Activated CD8-positive, alpha-beta T cell treated with anti-CD3 and anti-CD28 coated beads, Interleukin-2, amount 10 ng/mL, durations not matched to agents 7 days and 5 days (primary cell): ENCODE data around the gene RAD51B. TPM values are rescaled to one million over a fixed set of nuclear protein-coding genes. Genes with fewer than 3 reads are reported as not detected.

Experiments
- ATAC-seq: fragments of 150-1000 bp; cut with Tn5 transposase; one replicate; pipeline ENCODE4 v1.10.0; 2021; ENCODE audit warnings: moderate library complexity
- CTCF ChIA-PET: fragments of 350-600 bp; sonication (Branson Sonifier 250); formaldehyde crosslinking; loops from one replicate; lab custom pipeline; 2021; ENCODE audit warnings: antibody characterized with exemption; lab: Charles Lee
- POLR2A ChIA-PET: fragments of 350-600 bp; sonication (Branson Sonifier 250); formaldehyde crosslinking; loops from one replicate; lab custom pipeline; 2021; ENCODE audit warnings: antibody characterized with exemption; lab: Charles Lee
- DNase-seq: peaks from one replicate; pipeline ENCODE4 v3.0.0-alpha.2; 2020
- H3K27ac Mint-ChIP-seq: one replicate; pipeline ENCODE4 v1.8.0; 2021; ENCODE audit warnings: mild to moderate bottlenecking, mixed read lengths
- H3K27me3 Mint-ChIP-seq: one replicate; pipeline ENCODE4 v1.8.0; 2021; ENCODE audit warnings: low read depth, mixed read lengths
- H3K36me3 Mint-ChIP-seq: one replicate; pipeline ENCODE4 v1.8.0; 2021; ENCODE audit warnings: low read depth, mixed read lengths
- H3K4me1 Mint-ChIP-seq: one replicate; pipeline ENCODE4 v1.8.0; 2021; ENCODE audit warnings: low read depth, mixed read lengths
- H3K4me3 Mint-ChIP-seq: one replicate; pipeline ENCODE4 v1.8.0; 2021; ENCODE audit warnings: mild to moderate bottlenecking, mixed read lengths
- H3K9me3 Mint-ChIP-seq: one replicate; pipeline ENCODE4 v1.8.0; 2022; ENCODE audit warnings: mixed read lengths; ENCODE audit not compliant: insufficient read depth
- total RNA-seq, 2 experiments: library from RNA; stranded (reverse); gene quantifications; one replicate each; pipeline ENCODE4 v1.2.3, GENCODE V29; 2021

RAD51B gene
- total RNA-seq, 2 experiments from 2014 or later: 34.1 to 38.8 TPM

GRCh38 chr14:68523326-68523610, 703.7 kb downstream of the RAD51B start:
- ChIA-PET POLR2A (no interaction called here), CTCF (no interaction called here)
- H3K36me3 Mint-ChIP-seq: no peaks in the 10 kb centered on the region
- DNase-seq (no peak), ATAC-seq (no peak)
- peaks cover 6% of the 10 kb centered on the region for H3K9me3 Mint-ChIP-seq
- H3K4me3 Mint-ChIP-seq: no peak overlapping the region
- no peaks in the 10 kb centered on the region for H3K27me3 Mint-ChIP-seq
- H3K4me1 Mint-ChIP-seq: no peaks in the 10 kb centered on the region
- H3K27ac Mint-ChIP-seq: no peak overlapping the region

- DNase-seq (no peak), ATAC-seq (no peak)
- Mint-ChIP-seq H3K27ac (no peak overlapping the region), H3K4me3 (no peak overlapping the region), H3K9me3 (peaks cover 9% of the 10 kb centered on the region), H3K36me3 (no peaks in the 10 kb centered on the region), H3K4me1 (no peaks in the 10 kb centered on the region), H3K27me3 (no peaks in the 10 kb centered on the region)
- ChIA-PET POLR2A (no interaction called here), CTCF (no interaction called here)
These were observed 704.6 kb downstream of the RAD51B start for GRCh38 chr14:68523989-68524725.

- Mint-ChIP-seq H3K9me3 (peaks cover 16% of the 10 kb centered on the region), H3K4me3 (no peak overlapping the region), H3K27ac (no peak overlapping the region), H3K36me3 (no peaks in the 10 kb centered on the region), H3K27me3 (no peaks in the 10 kb centered on the region), H3K4me1 (no peaks in the 10 kb centered on the region)
- ATAC-seq (no peak), DNase-seq (no peak)
- POLR2A ChIA-PET: no interaction called here
- CTCF ChIA-PET: no interaction called here
These were observed 705.9 kb downstream of the RAD51B start for GRCh38 chr14:68525516-68525915.

GRCh38 chr14:68526512-68527091, 707.0 kb downstream of the RAD51B start:
- ATAC-seq (no peak), DNase-seq (no peak)
- H3K9me3 Mint-ChIP-seq: peaks cover 21% of the 10 kb centered on the region
- no peak overlapping the region for H3K4me3 Mint-ChIP-seq
- H3K27me3 Mint-ChIP-seq: no peaks in the 10 kb centered on the region
- no peak overlapping the region for H3K27ac Mint-ChIP-seq
- H3K36me3 Mint-ChIP-seq: peaks cover 2% of the 10 kb centered on the region
- POLR2A ChIA-PET: no interaction called here
- no peaks in the 10 kb centered on the region for H3K4me1 Mint-ChIP-seq
- CTCF ChIA-PET: no interaction called here

GRCh38 chr14:68527329-68527851, 707.8 kb downstream of the RAD51B start:
- Mint-ChIP-seq H3K27me3 (no peaks in the 10 kb centered on the region), H3K4me3 (no peak overlapping the region), H3K36me3 (peaks cover 5% of the 10 kb centered on the region), H3K27ac (no peak overlapping the region), H3K9me3 (peaks cover 21% of the 10 kb centered on the region), H3K4me1 (no peaks in the 10 kb centered on the region)
- POLR2A ChIA-PET: no interaction called here
- CTCF ChIA-PET: no interaction called here
- DNase-seq (no peak), ATAC-seq (no peak)

- ChIA-PET CTCF (interaction anchor here (1.6 kb wide), 1 partner anchor 8 kb away, joined by 5 read pairs; no protein-coding TSS in a partner anchor), POLR2A (no interaction called here)
- H3K9me3 Mint-ChIP-seq: peaks cover 21% of the 10 kb centered on the region
- H3K36me3 Mint-ChIP-seq: peaks cover 5% of the 10 kb centered on the region
- H3K4me3 Mint-ChIP-seq: no peak overlapping the region
- H3K27ac Mint-ChIP-seq: no peak overlapping the region
- ATAC-seq: no peak
- no peak for DNase-seq
- H3K27me3 Mint-ChIP-seq: peaks cover 2% of the 10 kb centered on the region
- no peaks in the 10 kb centered on the region for H3K4me1 Mint-ChIP-seq
These were observed 708.6 kb downstream of the RAD51B start for GRCh38 chr14:68528040-68528687.

GRCh38 chr14:68530443-68530842, 710.9 kb downstream of the RAD51B start:
- CTCF ChIA-PET: no interaction called here
- Mint-ChIP-seq H3K27ac (no peak overlapping the region), H3K4me3 (no peak overlapping the region), H3K4me1 (no peaks in the 10 kb centered on the region), H3K9me3 (peaks cover 21% of the 10 kb centered on the region), H3K36me3 (peaks cover 5% of the 10 kb centered on the region), H3K27me3 (peaks cover 6% of the 10 kb centered on the region)
- POLR2A ChIA-PET: no interaction called here
- DNase-seq (no peak), ATAC-seq (no peak)

GRCh38 chr14:68532496-68532895, 712.9 kb downstream of the RAD51B start:
- Mint-ChIP-seq H3K36me3 (peaks cover 7% of the 10 kb centered on the region), H3K4me3 (no peak overlapping the region), H3K9me3 (peaks cover 17% of the 10 kb centered on the region), H3K27ac (no peak overlapping the region), H3K4me1 (no peaks in the 10 kb centered on the region), H3K27me3 (peaks cover 6% of the 10 kb centered on the region)
- DNase-seq (no peak), ATAC-seq (no peak)
- CTCF ChIA-PET: no interaction called here
- POLR2A ChIA-PET: no interaction called here

GRCh38 chr14:68534276-68534675, 714.7 kb downstream of the RAD51B start:
- ATAC-seq (no peak), DNase-seq (no peak)
- ChIA-PET CTCF (interaction anchor here (0.8 kb wide), 1 partner anchor 17 kb away, joined by 3 read pairs; no protein-coding TSS in a partner anchor), POLR2A (no interaction called here)
- Mint-ChIP-seq H3K36me3 (peaks cover 7% of the 10 kb centered on the region), H3K9me3 (peaks cover 11% of the 10 kb centered on the region), H3K4me1 (no peaks in the 10 kb centered on the region), H3K27ac (no peak overlapping the region), H3K4me3 (no peak overlapping the region), H3K27me3 (peaks cover 6% of the 10 kb centered on the region)

GRCh38 chr14:68535404-68536017, 715.9 kb downstream of the RAD51B start:
- Mint-ChIP-seq H3K27ac (no peak overlapping the region), H3K9me3 (peaks cover 4% of the 10 kb centered on the region), H3K4me1 (no peaks in the 10 kb centered on the region), H3K36me3 (peaks cover 7% of the 10 kb centered on the region), H3K27me3 (peaks cover 6% of the 10 kb centered on the region), H3K4me3 (no peak overlapping the region)
- ChIA-PET CTCF (no interaction called here), POLR2A (no interaction called here)
- no peak for DNase-seq
- no peak for ATAC-seq

GRCh38 chr14:68536018-68536410, 716.4 kb downstream of the RAD51B start:
- H3K4me3 Mint-ChIP-seq: no peak overlapping the region
- peaks cover 2% of the 10 kb centered on the region for H3K9me3 Mint-ChIP-seq

GRCh38 chr14:68538639-68539038, 719.1 kb downstream of the RAD51B start:
- H3K4me1 Mint-ChIP-seq: no peaks in the 10 kb centered on the region
- ATAC-seq (no peak), DNase-seq (no peak)
- ChIA-PET CTCF (interaction anchor here (0.6 kb wide), 1 partner anchor 131 kb away, joined by 4 read pairs; no protein-coding TSS in a partner anchor), POLR2A (no interaction called here)
- H3K27ac Mint-ChIP-seq: no peak overlapping the region
- H3K27me3 Mint-ChIP-seq: peaks cover 4% of the 10 kb centered on the region
- no peak overlapping the region for H3K4me3 Mint-ChIP-seq
- H3K36me3 Mint-ChIP-seq: peaks cover 2% of the 10 kb centered on the region
- H3K9me3 Mint-ChIP-seq: no peaks in the 10 kb centered on the region

More at GRCh38 chr14:68536018-68536410, 716.4 kb downstream of the RAD51B start:
- peaks cover 6% of the 10 kb centered on the region for H3K27me3 Mint-ChIP-seq
- DNase-seq: no peak
- no peaks in the 10 kb centered on the region for H3K4me1 Mint-ChIP-seq
- ATAC-seq: no peak
- POLR2A ChIA-PET: no interaction called here
- no peak overlapping the region for H3K27ac Mint-ChIP-seq
- CTCF ChIA-PET: no interaction called here
- peaks cover 6% of the 10 kb centered on the region for H3K36me3 Mint-ChIP-seq
